HG03469 (cell line): ENCODE measurements around the gene EIF4B.

Experiments
- ATAC-seq: cut with Tn5 transposase; IDR thresholded peaks from one replicate; pipeline ENCODE4 v1.9.1; 2021; ENCODE audit warnings: mild to moderate bottlenecking, moderate library complexity, moderate number of reproducible peaks; ENCODE audit not compliant: unreplicated experiment

Gene EIF4B

DNA sequence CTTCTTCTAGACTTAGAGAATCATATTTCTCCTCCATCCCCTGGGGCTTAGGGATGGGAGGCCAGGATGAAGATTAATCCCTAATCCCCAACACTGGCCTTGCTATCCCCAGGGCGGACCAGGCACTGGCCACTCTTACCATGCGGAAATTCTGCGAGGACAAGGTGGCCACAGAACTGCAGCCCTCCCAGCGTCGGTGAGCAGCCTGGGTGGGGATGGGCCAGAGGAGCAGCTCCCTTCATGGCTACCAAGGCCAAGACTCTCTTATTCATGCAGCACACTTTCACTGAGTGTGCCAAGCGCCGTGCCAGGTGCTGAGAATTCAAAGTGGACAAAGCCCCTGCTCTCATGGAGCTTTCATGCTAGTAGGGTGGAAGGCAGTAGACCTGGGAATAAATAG is 50.6 kb downstream of the EIF4B start:
- no peak for ATAC-seq

DNA sequence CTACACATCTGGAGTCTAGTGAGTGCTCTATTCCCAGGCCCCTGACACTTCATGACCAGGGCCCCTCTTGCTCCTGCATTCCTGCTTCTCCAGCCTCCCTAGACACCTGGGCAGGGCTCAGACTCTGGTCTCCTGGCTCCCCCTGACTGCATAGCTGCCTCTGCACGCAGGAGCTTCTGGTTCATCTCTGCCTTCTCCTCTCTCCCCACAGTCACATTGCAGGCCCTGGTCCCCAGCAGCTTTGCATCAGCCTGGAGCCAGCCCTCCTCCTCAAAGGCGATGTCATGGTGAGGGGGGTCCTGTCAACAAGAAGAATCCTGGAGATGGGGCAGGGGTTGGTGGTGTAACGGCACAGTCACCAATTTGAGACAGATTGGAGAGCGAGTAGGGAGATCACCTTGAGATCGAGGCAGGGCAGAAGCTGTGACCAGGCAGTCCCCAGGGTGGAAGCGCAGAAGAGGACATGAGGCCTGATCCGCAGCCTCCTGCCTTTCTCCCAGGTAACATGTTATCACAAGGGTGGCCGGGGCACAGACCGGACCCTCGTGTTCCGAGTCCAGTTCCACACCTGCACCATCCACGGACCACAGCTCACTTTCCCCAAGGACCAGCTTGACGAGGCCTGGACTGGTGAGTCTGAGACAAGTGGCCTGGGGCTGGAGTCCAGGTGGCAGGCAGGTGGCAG is 51.7 kb downstream of the EIF4B start:
- ATAC-seq: no peak

DNA sequence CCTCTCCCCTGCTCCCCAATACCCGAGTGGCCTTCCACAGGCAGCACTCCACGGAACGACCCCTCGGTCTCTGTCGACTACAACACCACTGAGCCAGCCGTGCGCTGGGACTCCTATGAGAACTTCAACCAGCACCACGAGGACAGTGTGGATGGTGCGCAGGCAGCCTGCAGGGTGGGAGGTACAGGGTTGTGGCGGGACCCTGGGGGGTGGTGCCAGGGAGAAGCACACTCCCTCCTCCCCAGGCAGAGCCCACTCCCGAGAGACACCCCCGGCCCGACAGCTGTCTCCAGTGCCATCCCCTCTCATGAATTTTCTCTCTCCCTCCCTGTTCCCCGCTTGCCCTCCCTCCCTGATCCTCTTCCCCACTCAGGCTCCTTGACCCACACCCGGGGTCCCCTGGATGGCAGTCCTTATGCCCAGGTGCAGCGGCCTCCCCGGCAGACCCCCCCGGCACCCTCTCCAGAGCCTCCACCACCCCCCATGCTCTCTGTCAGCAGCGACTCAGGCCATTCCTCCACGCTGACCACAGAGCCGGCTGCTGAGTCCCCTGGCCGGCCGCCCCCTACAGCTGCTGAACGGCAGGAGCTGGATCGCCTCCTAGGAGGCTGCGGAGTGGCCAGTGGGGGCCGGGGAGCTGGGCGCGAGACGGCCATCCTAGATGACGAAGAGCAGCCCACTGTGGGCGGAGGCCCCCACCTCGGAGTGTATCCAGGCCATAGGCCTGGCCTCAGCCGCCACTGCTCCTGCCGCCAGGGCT is 52.6 kb downstream of the EIF4B start:
- ATAC-seq: no peak

DNA sequence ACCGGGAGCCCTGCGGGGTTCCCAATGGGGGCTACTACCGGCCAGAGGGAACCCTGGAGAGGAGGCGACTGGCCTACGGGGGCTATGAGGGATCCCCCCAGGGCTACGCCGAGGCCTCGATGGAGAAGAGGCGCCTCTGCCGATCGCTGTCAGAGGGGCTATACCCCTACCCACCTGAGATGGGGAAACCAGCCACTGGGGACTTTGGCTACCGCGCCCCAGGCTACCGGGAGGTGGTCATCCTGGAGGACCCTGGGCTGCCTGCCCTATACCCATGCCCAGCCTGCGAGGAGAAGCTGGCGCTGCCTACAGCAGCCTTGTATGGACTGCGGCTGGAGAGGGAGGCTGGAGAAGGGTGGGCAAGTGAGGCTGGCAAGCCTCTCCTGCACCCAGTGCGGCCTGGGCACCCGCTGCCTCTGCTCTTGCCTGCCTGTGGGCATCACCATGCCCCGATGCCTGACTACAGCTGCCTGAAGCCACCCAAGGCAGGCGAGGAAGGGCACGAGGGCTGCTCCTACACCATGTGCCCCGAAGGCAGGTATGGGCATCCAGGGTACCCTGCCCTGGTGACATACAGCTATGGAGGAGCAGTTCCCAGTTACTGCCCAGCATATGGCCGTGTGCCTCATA is 53.3 kb downstream of the EIF4B start:
- no peak for ATAC-seq

DNA sequence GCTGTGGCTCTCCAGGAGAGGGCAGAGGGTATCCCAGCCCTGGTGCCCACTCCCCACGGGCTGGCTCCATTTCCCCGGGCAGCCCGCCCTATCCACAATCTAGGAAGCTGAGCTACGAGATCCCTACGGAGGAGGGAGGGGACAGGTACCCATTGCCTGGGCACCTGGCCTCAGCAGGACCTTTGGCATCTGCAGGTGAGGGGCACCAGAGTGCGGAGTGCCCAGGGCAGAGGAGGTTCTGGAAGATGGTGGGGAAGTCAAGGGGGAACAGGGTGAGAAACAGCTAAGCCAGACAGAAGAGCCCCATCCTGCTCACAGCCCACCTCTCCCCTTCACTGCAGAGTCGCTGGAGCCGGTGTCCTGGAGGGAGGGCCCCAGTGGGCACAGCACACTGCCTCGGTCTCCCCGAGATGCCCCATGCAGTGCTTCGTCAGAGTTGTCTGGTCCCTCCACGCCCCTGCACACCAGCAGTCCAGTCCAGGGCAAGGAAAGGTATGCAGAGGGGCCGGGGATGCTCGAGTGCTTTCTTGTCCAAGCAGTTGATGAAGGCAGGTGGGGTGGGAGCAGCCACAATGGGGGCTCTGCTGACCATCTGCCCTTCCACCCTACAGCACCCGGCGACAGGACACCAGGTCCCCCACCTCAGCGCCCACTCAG is 53.9 kb downstream of the EIF4B start:
- ATAC-seq: no peak

DNA sequence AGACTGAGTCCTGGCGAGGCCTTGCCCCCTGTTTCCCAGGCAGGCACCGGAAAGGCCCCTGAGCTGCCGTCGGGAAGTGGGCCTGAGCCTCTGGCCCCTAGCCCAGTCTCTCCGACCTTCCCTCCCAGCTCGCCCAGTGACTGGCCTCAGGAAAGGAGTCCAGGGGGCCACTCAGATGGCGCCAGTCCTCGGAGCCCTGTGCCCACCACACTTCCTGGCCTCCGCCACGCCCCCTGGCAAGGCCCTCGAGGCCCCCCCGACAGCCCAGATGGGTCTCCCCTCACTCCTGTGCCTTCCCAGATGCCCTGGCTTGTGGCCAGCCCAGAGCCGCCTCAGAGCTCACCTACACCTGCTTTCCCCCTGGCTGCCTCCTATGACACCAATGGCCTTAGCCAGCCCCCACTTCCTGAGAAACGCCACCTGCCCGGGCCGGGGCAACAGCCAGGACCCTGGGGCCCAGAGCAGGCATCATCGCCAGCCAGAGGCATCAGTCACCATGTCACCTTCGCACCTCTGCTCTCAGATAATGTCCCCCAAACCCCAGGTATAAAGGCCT is 54.5 kb downstream of the EIF4B start:
- no peak for ATAC-seq

- ATAC-seq: no peak
Measured at GRCh38 chr12:53061404-53062010, 55.3 kb downstream of the EIF4B start.

DNA sequence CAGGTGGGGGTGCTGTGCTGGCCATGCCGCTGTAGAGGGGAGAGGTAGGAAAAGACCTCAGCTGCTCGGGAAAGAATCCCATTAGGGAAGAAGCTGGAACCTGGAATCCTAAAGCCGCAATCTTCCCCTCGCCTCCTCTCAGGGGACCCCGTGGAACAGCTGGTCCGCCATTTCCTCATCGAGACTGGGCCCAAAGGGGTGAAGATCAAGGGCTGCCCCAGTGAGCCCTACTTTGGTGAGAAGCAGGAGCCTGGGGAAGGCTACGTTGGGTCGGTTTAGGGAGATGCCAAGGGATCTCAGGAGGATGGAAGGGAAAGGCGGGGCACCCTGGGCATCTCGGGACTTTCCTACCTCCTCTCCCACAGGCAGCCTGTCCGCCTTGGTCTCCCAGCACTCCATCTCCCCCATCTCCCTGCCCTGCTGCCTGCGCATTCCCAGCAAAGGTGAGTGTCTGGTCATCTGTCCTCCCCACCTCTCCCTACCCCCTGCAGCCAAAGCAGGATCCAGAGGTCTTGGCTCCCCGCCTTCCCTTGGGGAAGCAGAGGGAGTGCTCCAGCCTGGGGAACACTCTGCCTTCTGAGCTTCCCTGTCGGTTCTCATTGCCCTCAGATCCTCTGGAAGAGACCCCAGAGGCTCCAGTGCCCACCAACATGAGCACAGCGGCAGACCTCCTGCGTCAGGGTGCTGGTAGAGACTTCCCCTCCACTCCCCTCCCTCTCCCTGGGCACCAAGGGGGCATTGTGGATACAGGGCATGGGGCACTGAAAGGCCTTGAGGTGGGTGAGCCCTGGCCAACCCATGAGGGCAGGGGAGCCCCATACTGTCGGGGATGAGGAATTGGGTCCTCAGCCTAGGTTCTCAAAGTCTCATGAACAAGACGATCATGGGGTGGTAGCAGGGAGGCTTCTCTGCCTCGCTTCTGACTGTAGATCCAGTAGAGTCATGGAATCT is 56.0 kb downstream of the EIF4B start:
- no peak for ATAC-seq

GRCh38 chr12:53062977-53063707 is 56.9 kb downstream of the EIF4B start:
- no peak for ATAC-seq

- no peak for ATAC-seq
Measured at GRCh38 chr12:53063708-53064612, 57.7 kb downstream of the EIF4B start.

DNA sequence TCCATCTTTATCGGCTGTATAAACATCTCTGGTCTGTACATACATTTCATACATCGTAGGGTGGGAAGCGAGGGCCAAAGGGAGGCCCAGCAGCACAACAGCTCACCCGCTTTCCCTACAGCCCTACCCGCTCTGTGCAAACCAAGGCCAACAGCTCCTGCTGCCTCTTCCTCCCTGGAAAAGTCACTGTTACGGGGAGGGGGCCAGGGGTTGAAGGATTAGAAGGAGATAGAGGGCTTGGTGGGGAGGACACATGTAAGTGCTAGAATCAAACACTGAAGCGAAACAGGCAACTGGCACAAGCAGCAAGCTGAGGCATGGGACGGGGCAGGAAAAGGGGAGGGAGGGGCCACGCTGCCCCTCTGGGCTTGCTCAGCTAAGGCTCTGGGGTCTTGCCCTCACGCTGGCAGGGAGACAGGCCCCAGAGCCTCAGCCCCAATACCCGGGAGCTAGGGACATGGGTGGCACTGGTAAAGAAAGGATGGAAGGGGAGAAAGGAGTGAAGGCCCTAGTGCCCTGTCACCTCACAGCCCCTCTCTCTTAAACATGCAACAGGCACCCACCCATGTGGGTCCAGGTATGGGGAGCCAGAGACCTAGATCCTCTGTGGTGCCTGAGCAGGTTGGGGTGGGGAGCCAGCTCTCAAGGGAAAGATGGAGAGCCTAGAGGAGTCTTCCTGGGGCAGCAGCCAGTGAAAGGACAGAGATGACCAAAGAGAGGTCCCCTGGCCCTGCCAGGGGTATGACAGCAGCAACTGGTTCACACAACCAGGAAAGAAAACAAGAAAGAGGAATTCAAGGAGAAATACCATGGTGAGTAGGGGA is 58.6 kb downstream of the EIF4B start:
- no peak for ATAC-seq

GRCh38 chr12:53065470-53065869 is 59.2 kb downstream of the EIF4B start:
- no peak for ATAC-seq

GRCh38 chr12:53065975-53066931 is 60.0 kb downstream of the EIF4B start:
- no peak for ATAC-seq

DNA sequence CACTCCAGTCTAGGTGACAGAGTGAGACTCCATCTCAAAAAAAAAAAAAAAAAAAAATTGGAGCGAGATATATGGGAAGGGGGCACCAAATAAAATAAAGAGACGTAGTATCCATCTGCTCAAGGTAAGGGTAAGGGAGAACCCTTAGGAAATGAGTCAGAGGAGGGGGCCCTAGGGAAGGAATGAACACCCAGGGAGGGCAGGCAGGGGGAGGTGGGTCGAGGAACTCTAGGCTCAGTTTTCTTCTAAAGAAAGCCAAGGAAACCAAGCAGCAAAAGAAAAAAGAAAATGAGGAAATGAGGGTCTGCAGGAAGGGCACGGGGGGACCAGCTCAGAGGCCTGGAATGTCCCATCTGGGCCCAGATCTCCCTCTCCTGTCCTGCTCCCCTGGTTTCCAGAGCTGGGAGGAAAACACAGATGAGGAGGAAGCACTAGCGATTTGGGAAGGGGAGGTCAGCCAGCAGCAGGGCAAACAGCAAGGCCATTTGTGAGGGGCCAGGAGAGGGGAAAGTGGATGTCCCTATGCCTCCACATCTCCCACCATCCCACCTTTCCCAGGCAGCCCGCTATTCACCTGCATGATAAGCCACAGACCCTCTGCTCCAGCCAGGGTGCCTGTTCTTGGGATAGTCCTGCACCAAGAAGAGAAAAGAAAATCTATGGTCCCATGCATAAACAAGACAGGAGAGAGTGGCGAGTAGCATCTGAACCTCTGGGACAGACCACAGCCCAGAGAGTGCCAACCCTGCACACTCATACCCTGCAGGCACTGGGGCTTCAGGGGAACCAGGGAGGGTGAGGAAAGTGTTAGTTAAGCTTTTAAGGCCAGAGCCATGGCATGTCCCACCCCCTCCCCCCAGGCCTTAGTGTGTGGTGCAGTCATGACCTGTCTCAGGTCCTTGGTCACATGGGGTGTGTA is 61.1 kb downstream of the EIF4B start:
- ATAC-seq: no peak
